CD4-positive, alpha-beta T cell (primary cell): ENCODE results near the gene GYG2. TPM values are rescaled to one million over a fixed set of nuclear protein-coding genes. Genes with fewer than 3 reads are reported as not detected.
"Not testable (repeated sequence)": the region's sequence is repeated elsewhere in the genome, so short reads cannot be mapped to it uniquely, and the experiment has no call there.

Experiments used
- ATAC-seq: fragments of 200-7000 bp; cut with Tn5 transposase; one replicate; pipeline ENCODE4 v1.10.0; 2022; ENCODE audit warnings: mild to moderate bottlenecking; ENCODE audit not compliant: poor library complexity
- CTCF ChIA-PET: fragments of 350-600 bp; sonication (Branson Sonifier 250); formaldehyde crosslinking; loops from one replicate; lab custom pipeline; 2021; ENCODE audit warnings: antibody characterized with exemption, inconsistent platforms; lab: Charles Lee
- POLR2A ChIA-PET: fragments of 350-600 bp; sonication (Branson Sonifier 250); formaldehyde crosslinking; loops from one replicate; lab custom pipeline; 2021; ENCODE audit warnings: antibody characterized with exemption, inconsistent platforms; lab: Charles Lee
- DNase-seq, 14 experiments: peaks; one replicate each; pipeline ENCODE4 v3.0.0-alpha.2; 2013 to 2020; ENCODE audit warnings: mixed read lengths in 2 of 14
- H3K27ac ChIP-seq, 2 donors: one replicate each; pipeline versions ENCODE4 v1.5.1 to v1.7.0; 2013; ENCODE audit warnings: low read length in 2 of 2, low read depth in 1 of 2, mild to moderate bottlenecking in 1 of 2
- H3K27me3 ChIP-seq, 2 experiments: 1 replicate in 1 of 2; 2 replicates in 1 of 2; pipeline versions ENCODE4 v1.6.1 to v1.7.0; 2013; ENCODE audit warnings: low read length in 2 of 2, control low read depth in 1 of 2, mild to moderate bottlenecking in 1 of 2, moderate library complexity in 1 of 2; ENCODE audit not compliant: insufficient read depth in 2 of 2, control insufficient read depth in 1 of 2
- H3K36me3 ChIP-seq: one replicate; pipeline ENCODE4 v1.6.1; 2013; ENCODE audit warnings: low read length, control low read depth; ENCODE audit not compliant: insufficient read depth
- H3K4me1 ChIP-seq: one replicate; pipeline ENCODE4 v1.6.1; 2013; ENCODE audit warnings: low read length, control low read depth; ENCODE audit not compliant: insufficient read depth
- H3K4me3 ChIP-seq: one replicate; pipeline ENCODE4 v1.5.1; 2013; ENCODE audit warnings: mild to moderate bottlenecking, low read length, moderate library complexity
- H3K9me3 ChIP-seq, 2 experiments: 1 replicate in 1 of 2; 2 replicates in 1 of 2; pipeline versions ENCODE4 v1.6.1 to v1.7.0; 2013; ENCODE audit warnings: low read length in 2 of 2, mild to moderate bottlenecking in 2 of 2, control low read depth in 1 of 2, moderate library complexity in 1 of 2; ENCODE audit not compliant: control insufficient read depth in 1 of 2, insufficient read depth in 1 of 2
- H3K27ac Mint-ChIP-seq: one replicate; pipeline ENCODE4 v1.8.0; 2020; ENCODE audit warnings: mixed read lengths
- H3K27me3 Mint-ChIP-seq: one replicate; pipeline ENCODE4 v1.8.0; 2021; ENCODE audit warnings: mixed read lengths
- H3K36me3 Mint-ChIP-seq: one replicate; pipeline ENCODE4 v1.8.0; 2021; ENCODE audit warnings: low read depth, mixed read lengths
- H3K4me1 Mint-ChIP-seq: one replicate; pipeline ENCODE4 v1.8.0; 2021; ENCODE audit warnings: low read depth, mixed read lengths
- H3K4me3 Mint-ChIP-seq: one replicate; pipeline ENCODE4 v1.8.0; 2020; ENCODE audit warnings: mild to moderate bottlenecking, mixed read lengths
- H3K9me3 Mint-ChIP-seq: one replicate; pipeline ENCODE4 v1.8.0; 2020; ENCODE audit warnings: mixed read lengths
- intact Hi-C, 2 experiments: fragments of 100-400 bp; cut with DNase I in 1 of 2; cut with micrococcal nuclease in 1 of 2; formaldehyde crosslinking; loops; one replicate each; pipeline versions ENCODE4 v1.15.1 to v1.9.0; 2023 to 2025; cut with DNase I, micrococcal nuclease
- total RNA-seq, 174 experiments: library from RNA in 2 of 174; stranded (reverse) in 2 of 174; gene quantifications; one replicate each; pipeline ENCODE4 v1.2.3 and lab custom pipeline; 2021 to 2026
- TF ChIP-seq, protein P1 (sequence below): fragments of 200-600 bp; IDR thresholded peaks from one replicate; pipeline ENCODE4 v1.8.0; 2022; ENCODE audit warnings: antibody characterized with exemption, mild to moderate bottlenecking

Gene GYG2
- total RNA-seq, 2 experiments from 2014 or later: not detected

DNA sequence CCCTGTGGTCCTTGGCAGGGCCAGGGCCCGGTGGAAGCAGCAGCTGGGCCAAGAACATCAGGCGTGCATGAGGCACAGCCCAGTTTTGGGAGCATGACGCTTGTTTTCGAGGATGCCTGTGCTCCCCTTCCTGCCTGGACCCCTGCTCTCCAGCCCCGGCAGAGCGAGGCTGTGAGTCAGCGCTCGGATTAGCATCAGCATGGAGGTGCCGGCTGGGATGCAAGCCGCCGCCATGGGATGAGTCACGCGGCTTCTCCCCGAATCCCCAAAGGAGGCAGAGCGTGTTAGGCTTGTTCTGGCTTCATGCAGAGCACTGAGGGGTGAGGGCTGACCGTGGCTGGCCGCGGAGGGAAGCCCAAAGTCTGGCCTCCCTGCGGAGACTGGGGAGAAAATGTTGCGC lies 23.9 kb upstream of the GYG2 start:
- H3K4me1 ChIP-seq, H3K9me3 ChIP-seq, H3K4me3 ChIP-seq, H3K36me3 ChIP-seq, POLR2A ChIA-PET, H3K4me3 Mint-ChIP-seq, H3K36me3 Mint-ChIP-seq, H3K27me3 Mint-ChIP-seq, DNase-seq, CTCF ChIA-PET, H3K4me1 Mint-ChIP-seq, H3K9me3 Mint-ChIP-seq, intact Hi-C loops, H3K27ac Mint-ChIP-seq, ATAC-seq, H3K27me3 ChIP-seq, H3K27ac ChIP-seq: not testable (repeated sequence)

DNA sequence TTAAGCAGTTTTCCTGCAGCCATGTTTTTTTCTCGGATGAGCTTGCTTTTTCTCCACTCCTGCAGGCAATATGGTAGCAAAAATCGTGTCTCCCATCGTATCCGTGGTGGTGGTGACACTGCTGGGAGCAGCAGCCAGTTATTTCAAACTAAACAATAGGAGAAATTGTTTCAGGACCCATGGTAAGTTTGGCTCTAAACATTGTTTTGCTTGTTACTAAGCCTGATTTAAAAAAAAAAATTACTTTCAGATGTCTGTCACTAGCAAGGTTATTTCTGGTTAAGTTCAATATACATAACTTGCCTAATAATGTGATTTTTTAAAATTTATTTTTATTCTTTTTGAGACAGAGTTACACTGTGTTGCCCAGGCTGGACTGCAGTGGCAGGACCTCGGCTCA lies 17.5 kb upstream of the GYG2 start:
- H3K36me3 Mint-ChIP-seq: no peaks in the 10 kb centered on the region
- ATAC-seq: no peak
- peaks cover 6% of the 10 kb centered on the region for H3K27me3 Mint-ChIP-seq
- Histone ChIP-seq H3K36me3 (no peaks in the 10 kb centered on the region), H3K4me1 (peaks cover 3% of the 10 kb centered on the region), H3K9me3 (no peaks in the 10 kb centered on the region), H3K4me3 (no peak overlapping the region), H3K27me3 (no peaks in the 10 kb centered on the region), H3K27ac (no peak overlapping the region)
- H3K4me1 Mint-ChIP-seq: no peaks in the 10 kb centered on the region
- TF ChIP-seq, protein P1, sequence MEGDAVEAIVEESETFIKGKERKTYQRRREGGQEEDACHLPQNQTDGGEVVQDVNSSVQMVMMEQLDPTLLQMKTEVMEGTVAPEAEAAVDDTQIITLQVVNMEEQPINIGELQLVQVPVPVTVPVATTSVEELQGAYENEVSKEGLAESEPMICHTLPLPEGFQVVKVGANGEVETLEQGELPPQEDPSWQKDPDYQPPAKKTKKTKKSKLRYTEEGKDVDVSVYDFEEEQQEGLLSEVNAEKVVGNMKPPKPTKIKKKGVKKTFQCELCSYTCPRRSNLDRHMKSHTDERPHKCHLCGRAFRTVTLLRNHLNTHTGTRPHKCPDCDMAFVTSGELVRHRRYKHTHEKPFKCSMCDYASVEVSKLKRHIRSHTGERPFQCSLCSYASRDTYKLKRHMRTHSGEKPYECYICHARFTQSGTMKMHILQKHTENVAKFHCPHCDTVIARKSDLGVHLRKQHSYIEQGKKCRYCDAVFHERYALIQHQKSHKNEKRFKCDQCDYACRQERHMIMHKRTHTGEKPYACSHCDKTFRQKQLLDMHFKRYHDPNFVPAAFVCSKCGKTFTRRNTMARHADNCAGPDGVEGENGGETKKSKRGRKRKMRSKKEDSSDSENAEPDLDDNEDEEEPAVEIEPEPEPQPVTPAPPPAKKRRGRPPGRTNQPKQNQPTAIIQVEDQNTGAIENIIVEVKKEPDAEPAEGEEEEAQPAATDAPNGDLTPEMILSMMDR: no peak
- no peak overlapping the region for H3K27ac Mint-ChIP-seq
- H3K9me3 Mint-ChIP-seq: no peaks in the 10 kb centered on the region
- intact Hi-C loops: no loop called here
- DNase-seq: no peak
- H3K4me3 Mint-ChIP-seq: no peak overlapping the region
- POLR2A ChIA-PET: no interaction called here
- CTCF ChIA-PET: no interaction called here

DNA sequence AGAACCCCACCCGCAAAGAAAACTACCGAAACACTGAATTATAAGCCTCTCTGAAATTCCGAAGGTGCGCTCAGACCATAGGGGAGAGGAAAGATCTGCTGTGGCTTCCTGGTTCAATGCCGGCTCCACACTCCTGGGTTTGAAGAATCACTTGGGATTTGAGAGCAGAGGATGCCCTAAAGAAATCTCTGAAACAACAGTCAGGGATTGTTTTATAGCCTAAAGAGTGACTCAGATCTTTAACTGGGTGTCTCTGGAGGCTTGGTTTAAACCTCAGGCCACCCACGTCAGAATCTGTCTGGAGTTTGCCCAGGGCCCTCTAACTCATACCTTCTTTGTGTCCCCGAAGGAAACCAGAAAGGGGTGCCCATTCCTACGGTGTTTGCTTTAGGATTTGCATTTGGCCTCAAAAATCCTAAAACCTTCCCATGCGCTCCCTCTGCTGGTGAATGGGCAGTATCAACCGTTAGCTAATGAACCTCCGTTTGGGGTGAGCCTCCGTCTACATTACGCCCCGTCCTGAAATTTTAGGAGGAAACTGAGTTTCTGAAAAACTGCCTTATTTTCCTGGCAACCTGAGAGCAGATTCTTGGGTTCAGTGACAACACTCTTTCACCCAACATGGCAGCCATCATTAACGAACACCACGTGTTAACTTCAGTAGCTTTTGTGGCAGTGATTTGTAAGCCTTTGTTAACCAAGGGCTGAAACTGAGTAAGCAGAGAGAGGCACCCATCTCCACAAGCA lies 16.4 kb upstream of the GYG2 start:
- CTCF ChIA-PET, H3K27ac Mint-ChIP-seq, POLR2A ChIA-PET, H3K9me3 Mint-ChIP-seq, H3K36me3 Mint-ChIP-seq, H3K36me3 ChIP-seq, H3K27me3 ChIP-seq, H3K4me3 ChIP-seq, H3K9me3 ChIP-seq, H3K4me1 Mint-ChIP-seq, ATAC-seq, H3K27me3 Mint-ChIP-seq, H3K27ac ChIP-seq, H3K4me1 ChIP-seq: not testable (repeated sequence)
- peak; percentile 5 to 69 (median 32) for DNase-seq
- peak overlapping the region; percentile 76 for H3K4me3 Mint-ChIP-seq
- intact Hi-C loops: loop anchor here in 1 of 2 experiments (1.0 kb wide), 1 partner anchor 168 kb away; no protein-coding TSS in a partner anchor
- TF ChIP-seq, protein P1: peak; percentile 28

DNA sequence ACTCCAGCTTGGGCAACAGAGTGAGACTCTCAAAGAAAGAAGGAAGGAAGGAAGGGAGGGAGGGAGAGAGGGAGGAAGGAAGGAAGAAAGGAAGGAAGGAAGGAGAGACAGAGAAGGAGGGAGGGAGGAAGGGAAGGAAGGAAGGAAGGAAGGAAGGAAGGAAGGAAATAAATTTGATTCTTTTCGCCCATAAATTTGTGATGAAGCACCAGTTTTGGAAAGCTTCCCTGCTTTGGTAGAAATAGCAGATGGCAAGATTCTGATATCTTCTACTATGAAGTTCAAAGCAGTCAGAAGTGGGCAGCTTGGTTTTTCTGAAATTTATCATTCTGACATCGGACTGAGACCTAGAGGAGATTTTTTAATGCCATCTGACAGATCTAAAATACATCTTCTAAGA lies 11.7 kb upstream of the GYG2 start:
- H3K4me3 ChIP-seq: no peak overlapping the region
- Mint-ChIP-seq H3K36me3 (no peaks in the 10 kb centered on the region), H3K27ac (no peak overlapping the region), H3K27me3 (peaks cover 11% of the 10 kb centered on the region), H3K9me3 (no peaks in the 10 kb centered on the region), H3K4me3 (no peak overlapping the region), H3K4me1 (peaks cover 7% of the 10 kb centered on the region)
- H3K4me1 ChIP-seq: peaks cover 3% of the 10 kb centered on the region
- no peak overlapping the region for H3K27ac ChIP-seq
- peaks cover 0 to 3% of the 10 kb centered on the region in 2 experiments for H3K27me3 ChIP-seq
- TF ChIP-seq, protein P1: no peak
- ATAC-seq (no peak), DNase-seq (no peak)
- no peaks in the 10 kb centered on the region for H3K9me3 ChIP-seq
- H3K36me3 ChIP-seq: no peaks in the 10 kb centered on the region
- intact Hi-C loops: loop anchor here in 1 of 2 experiments (5.0 kb wide), 1 partner anchor 320 kb away; no protein-coding TSS in a partner anchor
- CTCF ChIA-PET: no interaction called here
- POLR2A ChIA-PET: no interaction called here
